NCI-H146 treated with DMSO at 0.1 percent for 48 hours (cell line): ENCODE results near the gene P2RY13.

Experiments used
- DNase-seq: peaks from one replicate; lab custom pipeline; 2025; ENCODE audit not compliant: unreplicated experiment; lab: John Stamatoyannopoulos, UW

Gene P2RY13

GRCh38 chr3:151297429-151297828, 31.9 kb downstream of the P2RY13 start:
- DNase-seq = no peak

GRCh38 chr3:151296226-151296625, 33.1 kb downstream of the P2RY13 start:
- DNase-seq = no peak

GRCh38 chr3:151293127-151293526, 36.2 kb downstream of the P2RY13 start:
- no peak for DNase-seq

DNA sequence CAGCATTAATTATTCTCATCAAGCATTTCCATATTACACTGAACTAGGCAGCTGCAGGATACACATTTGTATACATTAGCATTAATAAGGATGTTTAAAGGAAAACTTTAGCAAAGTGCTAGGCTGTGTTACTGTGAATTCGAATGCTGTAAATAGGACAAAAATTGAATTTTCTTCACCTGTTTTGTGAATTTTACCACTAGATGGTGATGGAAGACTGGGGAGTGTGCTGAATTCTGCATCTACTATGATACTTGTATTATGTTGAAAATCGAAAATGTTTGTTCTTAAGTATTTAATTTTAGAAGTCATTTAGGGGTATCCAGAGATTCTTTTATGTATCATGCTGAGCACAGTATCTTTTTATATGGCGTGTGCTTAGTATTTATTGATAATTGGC, 38.7 kb downstream of the P2RY13 start:
- DNase-seq = no peak

DNA sequence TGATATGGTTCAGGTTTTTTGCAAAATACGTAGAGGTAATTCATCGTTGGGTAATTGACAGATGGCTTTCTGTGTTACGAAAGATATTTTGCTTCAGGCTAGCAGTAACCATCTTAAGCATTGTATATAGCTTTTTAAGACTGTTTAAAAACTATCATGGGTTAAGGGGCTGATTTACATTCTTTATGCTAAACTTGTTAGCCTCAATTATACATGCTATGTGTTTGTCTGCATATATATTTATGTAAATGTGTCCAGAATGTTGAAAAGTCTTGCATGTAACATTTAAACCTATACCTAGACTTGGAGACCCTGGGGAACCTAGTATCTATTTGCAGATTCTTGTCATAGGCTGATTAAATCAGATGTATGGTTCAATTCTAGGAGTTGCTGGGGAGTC, 39.9 kb downstream of the P2RY13 start:
- DNase-seq = no peak

- DNase-seq = no peak
These were observed 43.4 kb downstream of the P2RY13 start for GRCh38 chr3:151285940-151286339.

- no peak for DNase-seq
These were observed 45.4 kb downstream of the P2RY13 start for GRCh38 chr3:151283907-151284461.

- no peak for DNase-seq
These were observed 46.0 kb downstream of the P2RY13 start for GRCh38 chr3:151283387-151283786.

- DNase-seq = peak; percentile 71
These were observed 46.4 kb downstream of the P2RY13 start for GRCh38 chr3:151282921-151283320.

DNA sequence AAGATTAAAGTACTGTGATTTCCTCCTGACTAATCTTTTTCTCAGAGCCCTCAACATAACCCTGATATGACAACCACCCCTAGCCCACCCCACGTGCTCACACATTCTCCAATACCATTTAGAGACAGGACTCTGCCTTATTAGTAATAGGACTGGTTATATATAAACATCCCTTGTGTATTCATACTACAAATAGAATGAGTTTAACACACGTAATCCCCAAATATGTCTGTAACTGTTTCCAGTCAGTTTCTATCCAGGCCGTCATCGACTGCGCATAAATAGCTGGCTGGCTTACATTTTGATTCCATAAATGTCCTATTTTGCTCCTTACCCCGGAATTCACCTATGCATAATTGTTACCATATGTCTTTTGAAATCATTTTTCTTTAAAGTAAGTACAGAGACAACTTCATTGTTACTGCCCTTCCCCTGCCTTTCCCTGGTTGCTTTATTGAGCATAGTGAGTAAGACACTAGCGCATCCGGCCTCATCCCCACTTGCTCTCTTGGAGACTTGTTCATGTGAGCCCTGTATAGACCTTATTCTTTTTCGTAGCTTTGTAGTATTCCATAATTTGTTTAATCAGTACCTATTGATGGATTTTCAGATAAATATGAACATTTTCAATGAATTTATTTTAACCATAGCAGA, 47.6 kb downstream of the P2RY13 start:
- no peak for DNase-seq

- DNase-seq = no peak
These were observed 51.1 kb downstream of the P2RY13 start, which contains the start of gene P2RY14 for GRCh38 chr3:151278230-151278629. Gene P2RY14, minus strand, starts transcription at chr3:151278542. Its CDS starts 64,226 bp downstream, at chr3:151214316.

- DNase-seq = no peak
These were observed 52.7 kb downstream of the P2RY13 start for GRCh38 chr3:151276687-151277042.
